ENCODE results near the gene SMYD3.
A peak's percentile ranks its signal among the peaks of the same experiment; 100 is the strongest.

SMYD3 gene

GRCh38 chr1:246068217-246068512, 438.9 kb downstream of the SMYD3 start:
- POLR2A ChIA-PET = no interaction called here
- CTCF ChIA-PET = no interaction called here
- TF ChIP-seq SP1 (IDR thresholded peaks at IDR 0.05) (no peak), FOXA1 (IDR thresholded peaks at IDR 0.05) (no peak), SUZ12 (IDR thresholded peaks at IDR 0.05) (no peak), LEF1 (IDR thresholded peaks at IDR 0.05; ENCODE audit: borderline replicate concordance) (no peak), FOXM1 (IDR thresholded peaks at IDR 0.05; ENCODE audit: borderline replicate concordance) (no peak), ARNT (IDR thresholded peaks at IDR 0.05) (no peak), L3MBTL2 (conservative IDR thresholded peaks at IDR 0.05) (no peak), CTBP1 (IDR thresholded peaks at IDR 0.05; ENCODE audit: borderline replicate concordance) (no peak), ELF4 (IDR thresholded peaks at IDR 0.05) (no peak), TARDBP (IDR thresholded peaks at IDR 0.05) (no peak), BHLHE40 (IDR thresholded peaks at IDR 0.05; ENCODE audit: borderline replicate concordance) (no peak), HDGF (IDR thresholded peaks at IDR 0.05; ENCODE audit: borderline replicate concordance) (no peak), FOXK2 (IDR thresholded peaks at IDR 0.05) (no peak), ZNF384 (IDR thresholded peaks at IDR 0.05) (no peak), NFRKB (IDR thresholded peaks at IDR 0.05) (no peak)
- TF ChIP-seq, protein P1, sequence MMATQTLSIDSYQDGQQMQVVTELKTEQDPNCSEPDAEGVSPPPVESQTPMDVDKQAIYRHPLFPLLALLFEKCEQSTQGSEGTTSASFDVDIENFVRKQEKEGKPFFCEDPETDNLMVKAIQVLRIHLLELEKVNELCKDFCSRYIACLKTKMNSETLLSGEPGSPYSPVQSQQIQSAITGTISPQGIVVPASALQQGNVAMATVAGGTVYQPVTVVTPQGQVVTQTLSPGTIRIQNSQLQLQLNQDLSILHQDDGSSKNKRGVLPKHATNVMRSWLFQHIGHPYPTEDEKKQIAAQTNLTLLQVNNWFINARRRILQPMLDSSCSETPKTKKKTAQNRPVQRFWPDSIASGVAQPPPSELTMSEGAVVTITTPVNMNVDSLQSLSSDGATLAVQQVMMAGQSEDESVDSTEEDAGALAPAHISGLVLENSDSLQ (IDR thresholded peaks at IDR 0.05) = no peak
- no peak for DNase-seq (ENCODE audit: extremely low spot score)

GRCh38 chr1:246067432-246068216, 439.5 kb downstream of the SMYD3 start:
- ChIA-PET POLR2A (no interaction called here), CTCF (no interaction called here)

DNA sequence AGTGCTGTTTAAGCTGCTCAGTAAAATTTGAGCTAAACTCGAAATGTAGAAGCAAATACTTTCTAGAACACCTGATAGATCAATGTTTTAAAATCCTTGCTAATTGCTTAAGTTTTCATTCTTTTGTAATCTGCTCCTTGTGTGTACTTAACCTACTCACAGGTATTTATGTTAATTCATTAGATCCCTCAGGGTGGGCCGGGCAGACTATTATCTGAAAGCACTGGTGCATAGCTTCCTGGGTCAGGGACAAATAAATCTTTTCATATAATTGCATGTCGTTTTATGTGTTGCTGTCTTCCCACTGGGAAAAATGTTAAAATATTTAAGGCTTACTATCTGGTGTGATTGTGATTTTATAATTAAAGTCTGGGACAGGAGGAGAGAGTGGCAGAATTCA, 440.5 kb downstream of the SMYD3 start:
- CTCF ChIA-PET = no interaction called here
- DNase-seq (ENCODE audit: extremely low spot score) = no peak
- POLR2A ChIA-PET = no interaction called here
- no peak for TF ChIP-seq FOXK2 (IDR thresholded peaks at IDR 0.05)
- no peak for TF ChIP-seq SP1 (IDR thresholded peaks at IDR 0.05)
- TF ChIP-seq L3MBTL2 (conservative IDR thresholded peaks at IDR 0.05) = no peak
- TF ChIP-seq FOXM1 (IDR thresholded peaks at IDR 0.05; ENCODE audit: borderline replicate concordance) = no peak

More at GRCh38 chr1:246067432-246068216, 439.5 kb downstream of the SMYD3 start:
- DNase-seq (ENCODE audit: extremely low spot score) = no peak
- no peak for TF ChIP-seq NFRKB (IDR thresholded peaks at IDR 0.05)
- no peak for TF ChIP-seq BHLHE40 (IDR thresholded peaks at IDR 0.05; ENCODE audit: borderline replicate concordance)
- TF ChIP-seq, protein P1 (IDR thresholded peaks at IDR 0.05) = no peak
- no peak for TF ChIP-seq SUZ12 (IDR thresholded peaks at IDR 0.05)
- no peak for TF ChIP-seq FOXM1 (IDR thresholded peaks at IDR 0.05; ENCODE audit: borderline replicate concordance)
- TF ChIP-seq FOXA1 (IDR thresholded peaks at IDR 0.05) = no peak
- TF ChIP-seq L3MBTL2 (conservative IDR thresholded peaks at IDR 0.05) = no peak
- no peak for TF ChIP-seq ZNF384 (IDR thresholded peaks at IDR 0.05)
- no peak for TF ChIP-seq TARDBP (IDR thresholded peaks at IDR 0.05)
- TF ChIP-seq FOXK2 (IDR thresholded peaks at IDR 0.05) = no peak
- no peak for TF ChIP-seq ELF4 (IDR thresholded peaks at IDR 0.05)
- TF ChIP-seq CTBP1 (IDR thresholded peaks at IDR 0.05; ENCODE audit: borderline replicate concordance) = no peak
- no peak for TF ChIP-seq SP1 (IDR thresholded peaks at IDR 0.05)
- no peak for TF ChIP-seq ARNT (IDR thresholded peaks at IDR 0.05)
- no peak for TF ChIP-seq HDGF (IDR thresholded peaks at IDR 0.05; ENCODE audit: borderline replicate concordance)
- TF ChIP-seq LEF1 (IDR thresholded peaks at IDR 0.05; ENCODE audit: borderline replicate concordance) = no peak

- TF ChIP-seq BHLHE40 (IDR thresholded peaks at IDR 0.05; ENCODE audit: borderline replicate concordance) (no peak), NFRKB (IDR thresholded peaks at IDR 0.05) (no peak), SUZ12 (IDR thresholded peaks at IDR 0.05) (no peak), SP1 (IDR thresholded peaks at IDR 0.05) (no peak), FOXK2 (IDR thresholded peaks at IDR 0.05) (no peak), L3MBTL2 (conservative IDR thresholded peaks at IDR 0.05) (no peak), TARDBP (IDR thresholded peaks at IDR 0.05) (no peak), ELF4 (IDR thresholded peaks at IDR 0.05) (no peak), ARNT (IDR thresholded peaks at IDR 0.05) (no peak), CTBP1 (IDR thresholded peaks at IDR 0.05; ENCODE audit: borderline replicate concordance) (no peak), FOXA1 (IDR thresholded peaks at IDR 0.05) (no peak), LEF1 (IDR thresholded peaks at IDR 0.05; ENCODE audit: borderline replicate concordance) (no peak), ZNF384 (IDR thresholded peaks at IDR 0.05) (no peak), HDGF (IDR thresholded peaks at IDR 0.05; ENCODE audit: borderline replicate concordance) (no peak), FOXM1 (IDR thresholded peaks at IDR 0.05; ENCODE audit: borderline replicate concordance) (no peak)
- TF ChIP-seq, protein P1 (IDR thresholded peaks at IDR 0.05) = no peak
- DNase-seq (ENCODE audit: extremely low spot score) = no peak
- ChIA-PET CTCF (no interaction called here), POLR2A (no interaction called here)
Observed at GRCh38 chr1:246065592-246065991, 441.5 kb downstream of the SMYD3 start.

DNA sequence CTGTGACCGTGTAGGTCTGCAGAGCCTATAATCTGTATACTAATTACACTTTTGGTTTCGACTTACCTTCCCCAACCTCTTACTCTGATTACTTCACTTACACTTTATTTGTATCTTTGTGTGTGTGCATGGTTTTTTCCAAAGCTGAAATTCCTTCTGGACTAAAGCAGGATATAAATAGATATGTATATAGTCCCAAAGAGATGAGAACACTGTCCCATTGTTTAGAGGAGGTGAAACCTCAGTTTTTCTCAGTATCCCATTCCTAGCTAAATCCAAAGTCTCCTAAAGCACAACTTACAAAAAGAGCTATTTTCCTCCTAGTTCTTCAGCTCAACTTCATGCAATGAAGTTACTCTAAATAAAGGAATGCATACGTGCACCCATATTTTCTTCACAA, 442.2 kb downstream of the SMYD3 start:
- POLR2A ChIA-PET = no interaction called here
- TF ChIP-seq BHLHE40 (IDR thresholded peaks at IDR 0.05; ENCODE audit: borderline replicate concordance) (no peak), SUZ12 (IDR thresholded peaks at IDR 0.05) (no peak), CTBP1 (IDR thresholded peaks at IDR 0.05; ENCODE audit: borderline replicate concordance) (no peak), ELF4 (IDR thresholded peaks at IDR 0.05) (no peak)
- DNase-seq (ENCODE audit: extremely low spot score) = no peak
- CTCF ChIA-PET = no interaction called here

DNA sequence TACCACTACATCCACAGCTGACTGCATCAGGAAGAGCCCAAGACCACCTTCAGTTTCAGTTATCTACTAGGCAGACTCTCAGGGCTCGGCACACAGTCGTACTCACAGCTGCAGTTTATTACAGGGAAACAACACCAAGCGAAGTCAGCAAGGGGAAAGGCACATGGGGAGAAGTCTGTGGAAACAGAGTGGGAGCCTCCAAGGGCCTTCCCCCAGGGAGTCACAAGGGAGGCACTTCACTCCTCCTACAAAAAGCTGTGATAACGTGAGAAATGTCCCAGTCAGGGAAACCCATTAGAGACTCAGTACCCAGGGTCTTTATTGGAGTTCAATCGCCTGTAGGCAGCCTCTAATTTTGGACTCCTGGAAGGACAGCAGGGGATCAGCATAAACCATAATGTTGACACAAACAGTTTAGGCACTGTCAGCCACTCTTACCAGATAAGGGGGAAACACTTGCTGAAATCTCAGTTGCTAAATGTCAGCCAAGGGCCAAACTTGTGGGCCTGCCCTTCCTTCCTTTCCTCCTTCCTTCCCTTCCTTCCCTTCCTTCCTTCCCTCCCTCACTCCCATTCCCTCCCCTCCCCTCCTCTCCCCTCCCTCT, 444.0 kb downstream of the SMYD3 start:
- peak; percentile 4 for DNase-seq (ENCODE audit: extremely low spot score)
- ChIA-PET CTCF (interaction anchor here (0.6 kb wide), 1 partner anchor 944 kb away, joined by 3 read pairs; no protein-coding TSS in a partner anchor), POLR2A (no interaction called here)
- TF ChIP-seq L3MBTL2 (conservative IDR thresholded peaks at IDR 0.05) (no peak), CTBP1 (IDR thresholded peaks at IDR 0.05; ENCODE audit: borderline replicate concordance) (no peak)
- TF ChIP-seq, protein P1 (IDR thresholded peaks at IDR 0.05) = 0 out of 2 replicates have a peak, but pooled peaks have one; percentile 4

All from HEK293T (cell line).